HG03571 (cell line): ENCODE data around the gene FHAD1.
A peak's percentile ranks its signal among the peaks of the same experiment; 100 is the strongest.

Experiments
- ATAC-seq: cut with Tn5 transposase; IDR thresholded peaks from one replicate; pipeline ENCODE4 v1.9.1; 2021; ENCODE audit not compliant: unreplicated experiment

Gene FHAD1

GRCh38 chr1:15390667-15391066, 143.6 kb downstream of the FHAD1 start:
- ATAC-seq = no peak

- no peak for ATAC-seq
Observed at GRCh38 chr1:15391366-15391765, 144.3 kb downstream of the FHAD1 start.

- no peak for ATAC-seq
Observed at GRCh38 chr1:15393475-15394257, 146.6 kb downstream of the FHAD1 start.

GRCh38 chr1:15394258-15394690, 147.3 kb downstream of the FHAD1 start:
- ATAC-seq = no peak

- no peak for ATAC-seq
Observed at GRCh38 chr1:15397236-15397635, 150.2 kb downstream of the FHAD1 start.

GRCh38 chr1:15399710-15400109, 152.7 kb downstream of the FHAD1 start:
- no peak for ATAC-seq

- ATAC-seq = no peak
Observed at GRCh38 chr1:15400627-15401026, 153.6 kb downstream of the FHAD1 start.

- no peak for ATAC-seq
Observed at GRCh38 chr1:15401391-15402055, 154.5 kb downstream of the FHAD1 start.

- ATAC-seq = no peak
Observed at GRCh38 chr1:15402809-15403450, 155.9 kb downstream of the FHAD1 start.

- ATAC-seq = no peak
Observed at GRCh38 chr1:15403962-15404580, 157.0 kb downstream of the FHAD1 start.

- no peak for ATAC-seq
Observed at GRCh38 chr1:15405106-15405850, 158.3 kb downstream of the FHAD1 start.

GRCh38 chr1:15406614-15407559, 159.9 kb downstream of the FHAD1 start:
- no peak for ATAC-seq

- no peak for ATAC-seq
Observed at GRCh38 chr1:15407580-15407979, 160.6 kb downstream of the FHAD1 start.

GRCh38 chr1:15408890-15409387, 161.9 kb downstream of the FHAD1 start:
- no peak for ATAC-seq

- ATAC-seq = peak; percentile 69
Observed at GRCh38 chr1:15409388-15410222, 162.6 kb downstream of the FHAD1 start, which contains the start of gene EFHD2. TSS of gene EFHD2 (plus strand) at chr1:15409888. CDS start at chr1:15409972, 84 bp downstream.

GRCh38 chr1:15410223-15410883, 163.3 kb downstream of the FHAD1 start:
- ATAC-seq = no peak

- no peak for ATAC-seq
Observed at GRCh38 chr1:15410884-15411245, 163.8 kb downstream of the FHAD1 start.

GRCh38 chr1:15411593-15412137, 164.6 kb downstream of the FHAD1 start:
- peak; percentile 49 for ATAC-seq
